Anterior cingulate cortex (tissue), 58 donors: ENCODE data around the gene SPIB.
"Not testable (repeated sequence)": the region's sequence is repeated elsewhere in the genome, so short reads cannot be mapped to it uniquely, and the experiment has no call there.

ENCODE experiments used
- DNase-seq, 58 donors: peaks; one replicate each; lab custom pipeline; 2025; lab: John Stamatoyannopoulos, UW

Gene SPIB

GRCh38 chr19:50390295-50390694 is 28.4 kb upstream of the SPIB start:
- not testable (repeated sequence) for DNase-seq

GRCh38 chr19:50390952-50391351 is 27.8 kb upstream of the SPIB start:
- DNase-seq = not testable (repeated sequence)

- DNase-seq = no peak
These were observed 26.0 kb upstream of the SPIB start for GRCh38 chr19:50392759-50393158.

DNA sequence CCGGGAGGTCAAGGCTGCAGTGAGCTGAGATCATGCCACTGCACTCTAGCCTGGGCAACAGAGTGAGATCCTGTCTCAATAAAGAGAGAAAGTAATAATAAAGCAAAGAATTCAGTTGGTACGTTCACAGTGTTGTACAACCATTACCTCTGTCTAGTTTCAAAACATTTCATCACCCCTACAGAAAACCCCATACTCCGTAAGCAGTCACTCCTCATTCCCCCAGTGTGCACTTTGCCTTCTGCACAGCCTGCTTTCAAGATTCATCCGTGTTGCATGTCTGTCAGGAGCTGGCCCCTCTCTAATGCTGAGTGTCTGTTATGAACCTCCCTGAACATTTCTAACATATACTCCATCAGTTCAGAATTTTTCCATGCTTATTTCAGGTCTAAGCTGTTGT is 25.1 kb upstream of the SPIB start:
- no peak for DNase-seq

DNA sequence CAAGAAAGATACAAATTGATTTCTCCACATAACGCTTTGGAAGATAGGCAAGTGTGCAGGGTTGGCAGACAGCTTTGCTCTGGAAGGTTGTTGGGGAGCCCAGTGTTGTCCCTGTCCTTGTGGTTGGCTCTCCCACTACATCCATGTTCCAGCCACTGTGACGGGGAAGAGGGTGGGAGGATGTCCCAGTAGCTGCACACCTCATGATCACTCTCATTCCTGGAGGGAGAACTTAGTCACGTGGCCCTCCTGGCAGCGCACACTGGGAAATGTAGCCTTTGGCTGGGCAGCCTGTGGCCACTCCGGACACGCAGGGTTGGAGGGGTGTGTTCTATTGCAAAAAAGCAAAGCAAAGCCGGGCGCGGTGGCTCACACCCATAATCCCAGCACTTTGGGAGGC is 24.7 kb upstream of the SPIB start:
- DNase-seq = no peak

GRCh38 chr19:50398675-50399367 is 19.9 kb upstream of the SPIB start:
- DNase-seq = no peak

DNA sequence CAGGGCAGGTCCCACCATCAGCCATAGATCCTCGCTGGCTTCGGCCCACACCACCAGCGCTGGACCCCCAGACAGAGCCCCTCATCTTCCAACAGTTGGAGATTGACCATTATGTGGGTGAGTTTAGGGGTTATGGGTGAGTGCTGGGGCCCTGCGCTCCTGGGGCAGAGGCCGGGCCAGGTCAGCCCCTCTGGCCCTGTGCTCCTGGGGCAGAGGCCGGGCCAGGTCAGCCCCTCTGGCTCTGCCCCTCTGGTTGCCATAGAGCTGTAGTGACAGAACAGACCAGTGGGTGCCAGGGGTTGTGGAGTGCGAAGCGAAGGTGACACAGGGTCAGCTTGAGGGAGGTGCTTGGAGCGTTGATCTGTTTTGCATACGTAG is 19.4 kb upstream of the SPIB start:
- DNase-seq = no peak

GRCh38 chr19:50401605-50402450 is 16.9 kb upstream of the SPIB start:
- DNase-seq = no peak

DNA sequence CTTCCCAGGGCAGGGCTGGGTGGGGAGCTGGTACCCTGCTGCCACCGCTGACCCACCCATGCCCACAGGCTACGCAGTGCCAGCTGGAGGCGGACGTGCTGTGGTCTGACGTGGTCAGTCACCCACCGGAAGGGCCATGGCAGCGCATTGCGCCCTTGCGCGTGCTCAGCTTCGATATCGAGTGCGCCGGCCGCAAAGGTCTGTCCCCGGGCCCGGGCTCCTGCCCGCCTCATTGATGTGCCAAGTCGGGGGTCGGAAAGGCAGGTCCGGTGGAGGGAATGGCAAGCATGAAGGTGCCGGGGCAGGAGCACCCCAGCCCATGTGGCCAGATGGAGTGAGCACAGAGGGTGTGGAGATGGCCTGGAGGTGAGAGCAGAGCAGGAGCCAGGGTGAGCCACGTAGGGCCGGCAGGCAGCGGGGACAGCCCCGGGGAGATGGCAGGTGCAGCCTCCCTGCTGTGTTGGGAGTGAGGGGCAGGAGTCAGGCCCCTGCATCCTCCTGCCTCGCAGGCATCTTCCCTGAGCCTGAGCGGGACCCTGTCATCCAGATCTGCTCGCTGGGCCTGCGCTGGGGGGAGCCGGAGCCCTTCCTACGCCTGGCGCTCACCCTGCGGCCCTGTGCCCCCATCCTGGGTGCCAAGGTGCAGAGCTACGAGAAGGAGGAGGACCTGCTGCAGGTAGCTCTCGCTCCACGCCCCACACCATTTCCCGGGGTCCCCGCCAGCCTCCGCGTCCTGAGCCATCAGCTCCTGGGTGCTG is 16.0 kb upstream of the SPIB start:
- no peak for DNase-seq

GRCh38 chr19:50406156-50406820 is 12.4 kb upstream of the SPIB start:
- DNase-seq = no peak

GRCh38 chr19:50406829-50407228 is 11.9 kb upstream of the SPIB start:
- DNase-seq = no peak

DNA sequence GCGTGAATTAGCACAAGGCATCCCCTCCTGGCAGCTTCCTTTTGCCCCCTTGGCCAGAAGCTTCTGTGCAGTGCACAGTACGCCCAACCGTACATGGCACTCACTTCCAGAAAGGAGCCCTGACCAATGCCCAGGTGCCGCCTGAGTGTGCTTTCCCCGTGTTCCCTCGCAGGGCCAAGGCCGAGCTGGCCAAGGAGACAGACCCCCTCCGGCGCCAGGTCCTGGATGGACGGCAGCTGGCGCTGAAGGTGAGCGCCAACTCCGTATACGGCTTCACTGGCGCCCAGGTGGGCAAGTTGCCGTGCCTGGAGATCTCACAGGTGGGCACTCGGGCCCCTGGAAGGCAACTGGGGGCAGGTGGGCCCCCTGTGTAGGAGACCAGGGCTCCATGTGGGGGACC is 9.4 kb upstream of the SPIB start:
- DNase-seq = no peak

- DNase-seq = no peak
These were observed 8.6 kb upstream of the SPIB start for GRCh38 chr19:50410109-50410508.

DNA sequence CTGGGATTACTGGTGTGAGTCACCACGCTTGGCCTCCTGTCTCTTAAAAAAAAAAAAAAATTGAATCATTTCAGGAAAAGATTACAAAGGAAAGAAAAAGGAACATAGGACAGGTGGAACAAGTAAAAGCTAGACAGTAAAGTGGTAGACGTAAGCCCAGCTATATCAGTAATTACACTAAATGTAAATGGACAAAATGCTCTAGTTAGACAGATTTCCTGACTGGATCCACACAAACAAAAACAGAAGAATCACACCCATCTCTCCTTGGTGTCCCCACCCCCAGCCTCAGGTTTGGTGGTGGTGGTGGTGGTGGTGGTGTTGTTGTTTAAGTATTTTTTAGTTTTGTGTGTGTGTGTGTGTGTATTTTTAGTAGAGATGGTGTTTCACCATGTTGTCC is 6.3 kb upstream of the SPIB start:
- no peak for DNase-seq

DNA sequence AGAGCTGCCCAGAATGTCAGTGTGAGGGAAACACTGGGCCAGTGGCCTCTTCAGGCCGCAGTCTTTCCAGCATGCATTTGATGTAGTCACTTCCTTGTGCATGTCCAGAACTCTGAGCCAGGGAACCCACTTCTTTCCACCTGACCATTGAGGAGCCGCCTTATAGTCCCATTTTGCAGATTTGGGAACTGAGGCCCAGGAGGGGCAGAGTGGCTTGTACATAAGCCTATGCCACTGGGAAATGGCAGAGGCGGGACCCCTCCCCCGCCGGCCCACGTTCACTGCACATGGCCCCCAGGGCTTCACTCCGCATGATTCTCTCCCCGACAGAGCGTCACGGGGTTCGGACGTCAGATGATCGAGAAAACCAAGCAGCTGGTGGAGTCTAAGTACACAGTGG is 5.6 kb upstream of the SPIB start:
- no peak for DNase-seq

DNA sequence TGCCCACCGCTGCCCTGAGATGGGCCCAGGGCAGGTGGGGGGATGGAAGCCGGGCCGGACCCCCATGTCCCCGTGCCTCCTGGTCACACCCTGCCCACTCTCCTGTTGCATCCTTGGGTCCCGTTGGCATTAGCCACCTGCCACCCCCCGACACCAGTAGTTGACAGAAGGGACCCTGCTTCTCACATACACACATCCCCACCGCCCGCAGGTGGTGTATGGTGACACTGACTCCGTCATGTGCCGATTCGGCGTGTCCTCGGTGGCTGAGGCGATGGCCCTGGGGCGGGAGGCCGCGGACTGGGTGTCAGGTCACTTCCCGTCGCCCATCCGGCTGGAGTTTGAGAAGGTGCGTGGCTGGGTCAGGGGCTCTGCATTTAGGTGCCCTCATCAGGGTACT is 5.2 kb upstream of the SPIB start:
- no peak for DNase-seq

GRCh38 chr19:50414864-50415660 is 3.7 kb upstream of the SPIB start:
- DNase-seq = peak in 41 of 58 donors; percentile 3 to 55 (median 16)

DNA sequence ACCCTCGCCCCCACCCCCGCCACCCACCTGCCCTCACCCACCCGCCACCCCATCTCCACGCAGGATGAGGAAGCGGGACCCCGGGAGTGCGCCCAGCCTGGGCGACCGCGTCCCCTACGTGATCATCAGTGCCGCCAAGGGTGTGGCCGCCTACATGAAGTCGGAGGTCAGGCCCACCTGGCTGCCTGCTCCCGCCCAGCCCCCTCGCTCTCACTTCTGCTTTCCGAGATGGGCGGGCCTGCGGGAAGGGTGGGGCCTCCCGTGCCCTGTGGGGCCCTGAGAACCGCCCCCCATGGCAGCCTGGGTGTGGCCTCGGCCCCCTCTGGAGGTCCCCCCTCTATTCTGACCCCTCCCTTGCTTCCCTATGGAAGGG is 3.1 kb upstream of the SPIB start:
- DNase-seq = peak in 2 of 58 donors; percentile 4 to 22

DNA sequence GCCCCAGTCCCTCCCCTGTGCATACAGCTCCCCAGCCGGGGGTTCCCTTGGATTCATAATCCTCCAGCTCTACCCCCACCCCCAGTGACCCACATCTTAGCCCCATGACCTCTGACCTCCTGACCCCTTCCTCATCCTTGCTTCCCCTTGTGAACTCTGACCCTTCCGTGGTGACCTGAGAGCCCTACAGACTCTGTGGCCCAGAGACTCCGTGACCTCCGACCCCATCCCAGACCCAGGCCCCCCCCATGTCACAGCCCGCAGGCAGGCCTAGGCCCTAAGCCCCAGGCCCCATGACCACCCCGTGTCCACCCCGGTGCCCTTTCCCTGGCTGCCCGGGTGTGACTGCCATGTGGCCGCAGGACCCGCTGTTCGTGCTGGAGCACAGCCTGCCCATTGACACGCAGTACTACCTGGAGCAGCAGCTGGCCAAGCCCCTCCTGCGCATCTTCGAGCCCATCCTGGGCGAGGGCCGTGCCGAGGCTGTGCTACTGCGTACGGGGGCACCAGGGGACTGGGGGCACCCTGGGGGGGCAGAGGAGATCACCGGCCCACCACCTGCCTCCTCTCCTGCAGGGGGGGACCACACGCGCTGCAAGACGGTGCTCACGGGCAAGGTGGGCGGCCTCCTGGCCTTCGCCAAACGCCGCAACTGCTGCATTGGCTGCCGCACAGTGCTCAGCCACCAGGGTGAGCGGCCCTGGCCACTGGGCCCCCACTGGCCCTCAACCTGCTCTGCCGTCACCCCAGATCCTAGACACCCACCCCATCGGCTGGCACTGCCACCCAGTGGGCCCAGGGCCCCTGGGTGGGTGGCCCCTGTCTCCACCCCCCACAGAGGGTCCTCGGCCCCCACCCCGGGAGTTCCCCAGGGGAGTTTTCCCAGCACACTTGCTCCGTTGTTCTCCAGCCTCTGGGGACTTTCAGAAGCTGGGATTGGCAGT is 2.4 kb upstream of the SPIB start:
- DNase-seq = no peak
